Colonic mucosa (tissue), 4 donors: ENCODE data around the gene EXTL1. TPM values are rescaled to one million over a fixed set of nuclear protein-coding genes. Genes with fewer than 3 reads are reported as not detected.
A peak's percentile ranks its signal among the peaks of the same experiment; 100 is the strongest.

ENCODE experiments used
- DNase-seq: peaks from one replicate; pipeline ENCODE4 v3.0.0-alpha.2; 2020
- H3K27ac ChIP-seq: fragments of 200-600 bp; one replicate; pipeline ENCODE4 v1.8.0; 2021
- H3K27me3 ChIP-seq: fragments of 200-600 bp; one replicate; pipeline ENCODE4 v1.8.0; 2021
- H3K36me3 ChIP-seq: fragments of 200-600 bp; one replicate; pipeline ENCODE4 v1.8.0; 2021
- H3K4me1 ChIP-seq: fragments of 200-600 bp; one replicate; pipeline ENCODE4 v1.8.0; 2021; ENCODE audit warnings: mild to moderate bottlenecking
- H3K4me3 ChIP-seq: fragments of 200-600 bp; one replicate; pipeline ENCODE4 v1.8.0; 2021
- H3K9ac ChIP-seq, 2 donors: one replicate each; pipeline ENCODE4 v1.7.0; 2013; ENCODE audit warnings: control low read depth in 2 of 2, low read depth in 2 of 2, low read length in 2 of 2
- H3K9me3 ChIP-seq: fragments of 200-600 bp; one replicate; pipeline ENCODE4 v1.8.0; 2021
- CTCF ChIP-seq: fragments of 200-600 bp; IDR thresholded peaks from one replicate; pipeline ENCODE4 v1.8.0; 2022; ENCODE audit warnings: antibody characterized with exemption, mild to moderate bottlenecking
- intact Hi-C: fragments of 100-400 bp; cut with DNase I; formaldehyde crosslinking; loops from one replicate; pipeline ENCODE4 v1.14.1; 2022
- total RNA-seq, 2 donors: library from RNA; stranded (reverse); fragmentation: NEBNext Ultra II Directional in 1 of 2; extraction: Animal tissue kit (Norgen Biotek cat#: 25700) in 1 of 2; gene quantifications; one replicate each; pipeline ENCODE4 v1.2.1, GENCODE V29; 2021
- donor health status: healthy.
- donor health status: DM: no; HTN: no; CAD: no.
- donor health status: DM: no; HTN: no; CAD: no.

The EXTL1 gene
- total RNA-seq, 2 donors from 2014 or later: 0.05 to 0.29 TPM

- H3K9ac ChIP-seq: no peak overlapping the region
- H3K9me3 ChIP-seq: no peaks in the 10 kb centered on the region
- no peaks in the 10 kb centered on the region for H3K27me3 ChIP-seq
- H3K4me3 ChIP-seq: no peak overlapping the region
- H3K36me3 ChIP-seq: no peaks in the 10 kb centered on the region
- H3K27ac ChIP-seq: no peak overlapping the region
- H3K4me1 ChIP-seq: no peaks in the 10 kb centered on the region
- intact Hi-C loops: no loop called here
- TF ChIP-seq CTCF: no peak
- no peak for DNase-seq
Observed at GRCh38 chr1:26022404-26022779, 817 bp downstream of the EXTL1 start.

- H3K9ac ChIP-seq: peak overlapping the region in 1 of 2 donors; percentile 12
- no peaks in the 10 kb centered on the region for H3K4me1 ChIP-seq
- H3K4me3 ChIP-seq: no peak overlapping the region
- intact Hi-C loops: no loop called here
- no peak for TF ChIP-seq CTCF
- no peaks in the 10 kb centered on the region for H3K9me3 ChIP-seq
- no peaks in the 10 kb centered on the region for H3K36me3 ChIP-seq
- no peak for DNase-seq
- no peaks in the 10 kb centered on the region for H3K27me3 ChIP-seq
- no peak overlapping the region for H3K27ac ChIP-seq
Observed at GRCh38 chr1:26023009-26023408, 1.4 kb downstream of the EXTL1 start.

- H3K4me1 ChIP-seq: no peaks in the 10 kb centered on the region
- DNase-seq: no peak
- H3K4me3 ChIP-seq: no peak overlapping the region
- H3K9ac ChIP-seq: no peak overlapping the region
- H3K9me3 ChIP-seq: no peaks in the 10 kb centered on the region
- TF ChIP-seq CTCF: no peak
- H3K27me3 ChIP-seq: no peaks in the 10 kb centered on the region
- intact Hi-C loops: no loop called here
- no peaks in the 10 kb centered on the region for H3K36me3 ChIP-seq
- no peak overlapping the region for H3K27ac ChIP-seq
Observed at GRCh38 chr1:26023826-26024225, 2.3 kb downstream of the EXTL1 start.

- Histone ChIP-seq H3K27ac (no peak overlapping the region), H3K36me3 (no peaks in the 10 kb centered on the region), H3K4me3 (no peak overlapping the region), H3K9ac (no peak overlapping the region), H3K9me3 (no peaks in the 10 kb centered on the region), H3K27me3 (no peaks in the 10 kb centered on the region), H3K4me1 (no peaks in the 10 kb centered on the region)
- intact Hi-C loops: no loop called here
- no peak for DNase-seq
- TF ChIP-seq CTCF: no peak
Observed at GRCh38 chr1:26025060-26025459, 3.5 kb downstream of the EXTL1 start.

- H3K9ac ChIP-seq: no peak overlapping the region
- H3K4me1 ChIP-seq: no peaks in the 10 kb centered on the region
- no peaks in the 10 kb centered on the region for H3K9me3 ChIP-seq
- H3K27me3 ChIP-seq: no peaks in the 10 kb centered on the region
- H3K36me3 ChIP-seq: no peaks in the 10 kb centered on the region
- intact Hi-C loops: no loop called here
- no peak for DNase-seq
- TF ChIP-seq CTCF: no peak
- H3K27ac ChIP-seq: no peak overlapping the region
- H3K4me3 ChIP-seq: no peak overlapping the region
Observed at GRCh38 chr1:26025517-26025916, 3.9 kb downstream of the EXTL1 start.
